ENCODE measurements around the gene KAT7. TPM values are rescaled to one million over a fixed set of nuclear protein-coding genes. Genes with fewer than 3 reads are reported as not detected.

The KAT7 gene
- total RNA-seq, 1 experiment from 2014 or later = 79.5 TPM

- Histone ChIP-seq H3K79me2 (ENCODE audit: insufficient read depth, low read length) (peaks cover 38% of the 10 kb centered on the region), H2AFZ (ENCODE audit: low read depth, low read length, poor library complexity, severe bottlenecking) (peak overlapping the region; percentile 48), H3K4me1 (ENCODE audit: control insufficient read depth in 1 of 2, insufficient read depth in 2 of 2, low read length in 2 of 2) (peaks cover 13 to 19% of the 10 kb centered on the region in 2 experiments), H3K4me2 (ENCODE audit: low read length) (peak overlapping the region; percentile 83), H3K9me3 (ENCODE audit: control insufficient read depth in 1 of 2, insufficient read depth in 1 of 2, low read depth in 1 of 2, low read length in 2 of 2) (no peaks in the 10 kb centered on the region), H3K27ac (ENCODE audit: low read depth, low read length) (peak overlapping the region; percentile 98), H3K9me2 (ENCODE audit: insufficient read depth) (no peaks in the 10 kb centered on the region), H3K36me3 (ENCODE audit: control insufficient read depth in 1 of 2, insufficient read depth in 2 of 2, low read length in 2 of 2) (peaks cover 15 to 31% of the 10 kb centered on the region in 2 experiments), H3K9ac (ENCODE audit: low read length) (peak overlapping the region; percentile 98), H4K20me1 (ENCODE audit: insufficient read depth) (peaks cover 17% of the 10 kb centered on the region; the same call in 1 of the 2 replicates), H3K4me3 (replicated peaks in 1 of 2; ENCODE audit: low read depth in 1 of 2, low read length in 2 of 2) (peak overlapping the region; percentile 86 to 96), H3K27me3 (ENCODE audit: insufficient read depth, low read length) (no peaks in the 10 kb centered on the region; the same call in 1 of the 2 replicates)
- ChIA-PET POLR2A (interaction anchor here (0.7 to 2.0 kb wide), 6 partner anchors 10 to 210 kb away, joined by 3 to 28 read pairs (median 7); partner anchors contain the start of genes FAM117A and SLC35B1), CTCF (interaction anchor here (0.8 to 2.1 kb wide), 7 partner anchors 9 to 232 kb away, joined by 3 to 6 read pairs (median 5); partner anchors contain the start of genes FAM117A and SLC35B1), RAD21 (ENCODE audit: low non-redundant PET in 1 of 2, low total read pairs in 2 of 2, uncharacterized antibody in 2 of 2, unreplicated experiment in 2 of 2) (no interaction called here)
- ATAC-seq (no peak), DNase-seq (ENCODE audit: low read depth, low spot score) (no peak)
- TSS peak; percentile 75 for BruUV-seq (replicated peaks)
- intact Hi-C loops (cut with micrococcal nuclease) = loop anchor here (2.0 kb wide), 3 partner anchors 79 to 373 kb away; partner anchors contain the start of gene PHB1
- TF ChIP-seq ELF1 (IDR thresholded peaks at IDR 0.05; ENCODE audit: borderline replicate concordance, low read depth) = no peak
- TF ChIP-seq POLR2AphosphoS5 (IDR thresholded peaks at IDR 0.05; ENCODE audit: low read depth, low read length) = no peak
- no peak for TF ChIP-seq SRF (IDR thresholded peaks at IDR 0.05; ENCODE audit: low read depth)
- TF ChIP-seq ZBTB33 (IDR thresholded peaks at IDR 0.05; ENCODE audit: extremely low read depth, insufficient replicate concordance, low read length) = no peak
- TF ChIP-seq FOSL1 (IDR thresholded peaks at IDR 0.05; ENCODE audit: low read depth) = no peak
- no peak for TF ChIP-seq EZH2 (IDR thresholded peaks at IDR 0.05)
Observed at GRCh38 chr17:49787884-49788477, 500 bp upstream of the KAT7 start.

Measured in HCT116 (cell line).